Neural cell (in vitro differentiated cells): ENCODE results near the gene KRT27. TPM values are rescaled to one million over a fixed set of nuclear protein-coding genes. Genes with fewer than 3 reads are reported as not detected.
"Not testable (repeated sequence)": the region's sequence is repeated elsewhere in the genome, so short reads cannot be mapped to it uniquely, and the experiment has no call there.

Experiments
- H2AFZ ChIP-seq: fragments of 200-600, 300-800 bp; sonication (generic), shearing (Covaris generic); 2 replicates; pipeline ENCODE4 v1.6.0; 2014; ENCODE audit warnings: low read depth, mild to moderate bottlenecking, antibody characterized with exemption, low read length, moderate library complexity
- H3F3A ChIP-seq: fragments of 200-600 bp; shearing (Covaris generic); 2 replicates; pipeline ENCODE4 v1.6.1; 2016; ENCODE audit warnings: mild to moderate bottlenecking, moderate library complexity, mixed read lengths, antibody characterized with exemption, low read length; ENCODE audit not compliant: insufficient read depth, poor library complexity, severe bottlenecking
- H3K27ac ChIP-seq: fragments of 200-600, 300-800 bp; sonication (generic), shearing (Covaris generic); 2 replicates; pipeline ENCODE4 v1.5.1; 2014; ENCODE audit warnings: mild to moderate bottlenecking, low read length, moderate library complexity
- H3K27me3 ChIP-seq: fragments of 300-800, 200-600 bp; sonication (generic), shearing (Covaris generic); 2 replicates; pipeline ENCODE4 v1.6.0; 2014; ENCODE audit warnings: mild to moderate bottlenecking, low read depth, low read length, moderate library complexity; ENCODE audit not compliant: insufficient read depth
- H3K36me3 ChIP-seq: fragments of 300-800, 200-600 bp; sonication (generic), shearing (Covaris generic); 2 replicates; pipeline ENCODE4 v1.5.1; 2014; ENCODE audit warnings: mild to moderate bottlenecking, antibody characterized with exemption, low read length, moderate library complexity; ENCODE audit not compliant: insufficient read depth
- H3K4me2 ChIP-seq: fragments of 300-800, 200-600 bp; sonication (generic), shearing (Covaris generic); 2 replicates; pipeline ENCODE4 v1.6.0; 2014; ENCODE audit warnings: mild to moderate bottlenecking, low read length
- H3K4me3 ChIP-seq: fragments of 300-800, 200-600 bp; sonication (generic), shearing (Covaris generic); 2 replicates; pipeline ENCODE4 v1.5.1; 2014; ENCODE audit warnings: mild to moderate bottlenecking, low read length, moderate library complexity
- H3K79me2 ChIP-seq: fragments of 200-600 bp; shearing (Covaris generic); replicated peaks from 2 replicates; pipeline ENCODE4 v1.6.0; 2014; ENCODE audit warnings: mild to moderate bottlenecking, low read length, moderate library complexity; ENCODE audit not compliant: insufficient read depth
- H3K9ac ChIP-seq: fragments of 300-800, 200-600 bp; sonication (generic), shearing (Covaris generic); 2 replicates; pipeline ENCODE4 v1.6.1; 2016; ENCODE audit warnings: mild to moderate bottlenecking, low read length, mixed read lengths
- H3K9me2 ChIP-seq: fragments of 200-600 bp; shearing (Covaris generic); 2 replicates; pipeline ENCODE4 v1.6.1; 2016; ENCODE audit warnings: mild to moderate bottlenecking, low read length, mixed read lengths; ENCODE audit not compliant: insufficient read depth
- H3K9me3 ChIP-seq: fragments of 200-600, 300-800 bp; sonication (generic), shearing (Covaris generic); 2 replicates; pipeline ENCODE4 v1.6.1; 2016; ENCODE audit warnings: mild to moderate bottlenecking, mixed run types, low read length, moderate library complexity, mixed read lengths
- H4K20me1 ChIP-seq: fragments of 200-600 bp; shearing (Covaris generic); 2 replicates; pipeline ENCODE4 v1.6.1; 2016; ENCODE audit warnings: mild to moderate bottlenecking, mixed run types; ENCODE audit not compliant: insufficient read depth
- EP300 ChIP-seq: fragments of 450-650 bp; conservative IDR thresholded peaks from 2 replicates; pipeline ENCODE4 v1.6.1; 2014; ENCODE audit warnings: antibody characterized with exemption, mild to moderate bottlenecking, moderate library complexity; ENCODE audit not compliant: poor library complexity, severe bottlenecking
- EZH2 ChIP-seq: fragments of 200-600, 300-800 bp; shearing (Covaris generic), sonication (generic); IDR thresholded peaks from 2 replicates; pipeline ENCODE4 v1.6.1; 2014; ENCODE audit warnings: antibody characterized with exemption, low read length, borderline replicate concordance, mild to moderate bottlenecking; ENCODE audit not compliant: insufficient read depth, poor library complexity, severe bottlenecking
- MXI1 ChIP-seq: fragments of 450-650 bp; conservative IDR thresholded peaks from 2 replicates; pipeline ENCODE4 v1.6.1; 2014; ENCODE audit warnings: antibody characterized with exemption, mild to moderate bottlenecking; ENCODE audit not compliant: poor library complexity, severe bottlenecking
- POLR2AphosphoS5 ChIP-seq: IDR thresholded peaks from 2 replicates; pipeline ENCODE4 v1.6.1; 2012
- RAD21 ChIP-seq: fragments of 450-650 bp; conservative IDR thresholded peaks from 2 replicates; pipeline ENCODE4 v1.6.1; 2014; ENCODE audit warnings: antibody characterized with exemption, mild to moderate bottlenecking, moderate library complexity
- REST ChIP-seq: IDR thresholded peaks from 2 replicates; pipeline ENCODE4 v1.6.1; 2012; ENCODE audit warnings: borderline replicate concordance
- SMC3 ChIP-seq: fragments of 450-650 bp; conservative IDR thresholded peaks from 2 replicates; pipeline ENCODE4 v1.6.1; 2014; ENCODE audit warnings: antibody characterized with exemption, mild to moderate bottlenecking, moderate library complexity; ENCODE audit not compliant: poor library complexity
- TAF1 ChIP-seq: IDR thresholded peaks from 2 replicates; pipeline ENCODE4 v1.6.1; 2012; ENCODE audit warnings: low read depth
- polyA plus RNA-seq: library from polyadenylated mRNA; depleted of rRNA; stranded (reverse); fragments of >200 nt; gene quantifications from 2 replicates; pipeline ENCODE4 v1.2.3, GENCODE V29; 2014

The KRT27 gene
- polyA plus RNA-seq, 1 donor from 2014 or later, result not detected

DNA sequence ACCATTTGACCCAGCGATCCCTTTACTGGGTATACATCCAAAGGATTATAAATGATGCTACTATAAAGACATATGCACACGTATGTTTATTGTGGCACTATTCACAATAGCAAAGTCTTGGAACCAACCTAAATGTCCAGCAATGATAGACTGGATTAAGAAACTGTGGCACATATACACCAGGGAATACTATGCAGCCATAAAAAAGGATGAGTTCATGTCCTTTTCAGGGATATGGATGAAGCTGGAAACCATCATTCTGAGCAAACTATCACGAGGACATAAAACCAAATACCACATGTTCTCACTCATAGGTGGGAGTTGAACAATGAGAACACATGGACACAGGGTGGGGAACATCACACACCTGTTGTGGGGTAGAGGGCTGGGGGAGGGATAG, 32.3 kb upstream of the KRT27 start:
- not testable (repeated sequence) for H4K20me1 ChIP-seq, H3K27ac ChIP-seq, H3F3A ChIP-seq, H2AFZ ChIP-seq, H3K9me3 ChIP-seq, H3K36me3 ChIP-seq, H3K79me2 ChIP-seq, H3K9ac ChIP-seq, H3K9me2 ChIP-seq, H3K4me3 ChIP-seq, H3K4me2 ChIP-seq
- H3K27me3 ChIP-seq, result peaks cover 25% of the 10 kb centered on the region

DNA sequence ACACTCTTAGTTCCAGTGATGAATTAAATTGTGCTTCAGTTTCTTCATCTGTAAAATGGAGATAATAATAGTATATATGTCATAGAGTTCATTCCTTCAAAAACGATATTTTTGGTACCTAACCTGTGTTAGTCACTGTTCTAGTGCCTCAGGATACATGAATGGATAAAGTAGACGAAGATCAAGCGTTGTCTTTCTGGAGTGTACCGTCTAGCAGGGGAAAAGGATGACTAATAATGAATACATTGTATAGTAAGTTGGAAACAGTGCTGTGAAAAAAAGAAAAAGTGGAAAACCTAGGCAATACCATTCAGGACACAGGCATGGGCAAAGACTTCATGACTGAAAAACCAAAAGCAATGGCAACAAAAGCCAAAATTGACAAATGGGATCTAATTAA, 31.5 kb upstream of the KRT27 start:
- H3K27me3 ChIP-seq, result peaks cover 31% of the 10 kb centered on the region
- H3K4me3 ChIP-seq, result no peak overlapping the region
- H3K27ac ChIP-seq, result no peak overlapping the region
- peaks cover 6% of the 10 kb centered on the region for H3K79me2 ChIP-seq
- no peaks in the 10 kb centered on the region for H3K36me3 ChIP-seq
- no peaks in the 10 kb centered on the region for H3F3A ChIP-seq
- H3K9me3 ChIP-seq, result no peaks in the 10 kb centered on the region
- H3K4me2 ChIP-seq, result no peak overlapping the region
- H4K20me1 ChIP-seq, result no peaks in the 10 kb centered on the region
- TF ChIP-seq RAD21 (no peak), MXI1 (no peak), EP300 (no peak)
- H3K9ac ChIP-seq, result no peak overlapping the region
- H3K9me2 ChIP-seq, result no peaks in the 10 kb centered on the region
- no peak overlapping the region for H2AFZ ChIP-seq

- H3K27me3 ChIP-seq, result peaks cover 34% of the 10 kb centered on the region
Measured at GRCh38 chr17:40812639-40813038, 30.3 kb upstream of the KRT27 start.

GRCh38 chr17:40810494-40810893, 28.1 kb upstream of the KRT27 start:
- H4K20me1 ChIP-seq, result no peaks in the 10 kb centered on the region
- H2AFZ ChIP-seq, result no peak overlapping the region
- TF ChIP-seq RAD21 (no peak), POLR2AphosphoS5 (no peak), SMC3 (no peak), REST (no peak), EZH2 (no peak), EP300 (no peak), TAF1 (no peak), MXI1 (no peak)
- no peak overlapping the region for H3K4me3 ChIP-seq
- H3F3A ChIP-seq, result no peaks in the 10 kb centered on the region
- no peak overlapping the region for H3K9ac ChIP-seq
- H3K27ac ChIP-seq, result no peak overlapping the region
- H3K27me3 ChIP-seq, result peaks cover 40% of the 10 kb centered on the region
- H3K4me2 ChIP-seq, result no peak overlapping the region
- no peaks in the 10 kb centered on the region for H3K79me2 ChIP-seq
- no peaks in the 10 kb centered on the region for H3K9me2 ChIP-seq
- H3K9me3 ChIP-seq, result no peaks in the 10 kb centered on the region
- no peaks in the 10 kb centered on the region for H3K36me3 ChIP-seq

More at GRCh38 chr17:40812639-40813038, 30.3 kb upstream of the KRT27 start:
- Histone ChIP-seq H3K4me3 (no peak overlapping the region), H3K4me2 (no peak overlapping the region), H3K79me2 (no peaks in the 10 kb centered on the region), H3K9me2 (no peaks in the 10 kb centered on the region), H3K9me3 (no peaks in the 10 kb centered on the region), H3F3A (no peaks in the 10 kb centered on the region), H4K20me1 (no peaks in the 10 kb centered on the region), H3K36me3 (no peaks in the 10 kb centered on the region), H2AFZ (no peak overlapping the region), H3K9ac (no peak overlapping the region), H3K27ac (no peak overlapping the region)
- no peak for TF ChIP-seq EZH2
